HCT116 (cell line): ENCODE measurements around the gene PHF13.

Experiments used
- CBX3 ChIP-seq: IDR thresholded peaks from 2 replicates; pipeline ENCODE4 v1.6.1; 2012; ENCODE audit warnings: low read depth
- CTCF ChIP-seq, 3 experiments: fragments of 200-600 bp in 1 of 3; sonication (generic) in 1 of 3; IDR thresholded peaks in 2 of 3; conservative IDR thresholded peaks in 1 of 3; 2 replicates each; pipeline ENCODE4 v1.5.1; 2012 to 2017; ENCODE audit warnings: low read depth in 2 of 3, low read length in 2 of 3, antibody characterized with exemption in 1 of 3, borderline replicate concordance in 1 of 3, control low read depth in 1 of 3, mild to moderate bottlenecking in 1 of 3, mixed read lengths in 1 of 3, mixed run types in 1 of 3, moderate library complexity in 1 of 3; ENCODE audit not compliant: insufficient read depth in 1 of 3
- EZH2 ChIP-seq: fragments of 200-600 bp; sonication (generic); IDR thresholded peaks from 2 replicates; pipeline ENCODE4 v1.6.1; 2017; ENCODE audit warnings: antibody characterized with exemption, mixed run types
- EZH2phosphoT487 ChIP-seq: fragments of 200-600 bp; IDR thresholded peaks from 2 replicates; pipeline ENCODE4 v1.6.1; 2018; ENCODE audit warnings: antibody characterized with exemption, borderline replicate concordance
- FOSL1 ChIP-seq: IDR thresholded peaks from 2 replicates; pipeline ENCODE4 v1.6.1; 2012; ENCODE audit warnings: low read depth
- JUND ChIP-seq: IDR thresholded peaks from 2 replicates; pipeline ENCODE4 v1.6.1; 2012
- MAX ChIP-seq: IDR thresholded peaks from 2 replicates; pipeline ENCODE4 v1.6.1; 2012
- POLR2A ChIP-seq: IDR thresholded peaks from 2 replicates; pipeline ENCODE4 v1.7.0; 2011; ENCODE audit warnings: borderline replicate concordance; ENCODE audit not compliant: insufficient read depth, insufficient read length; ENCODE audit errors: extremely low read depth
- POLR2AphosphoS5 ChIP-seq: IDR thresholded peaks from 2 replicates; pipeline ENCODE4 v1.6.1; 2011; ENCODE audit warnings: mild to moderate bottlenecking, low read depth, low read length, moderate library complexity
- REST ChIP-seq: IDR thresholded peaks from 2 replicates; pipeline ENCODE4 v1.6.1; 2012; ENCODE audit warnings: low read depth
- SRF ChIP-seq: IDR thresholded peaks from 2 replicates; pipeline ENCODE4 v1.6.1; 2012; ENCODE audit warnings: low read depth
- ZBTB33 ChIP-seq: IDR thresholded peaks from 2 replicates; pipeline ENCODE4 v1.6.1; 2011; ENCODE audit warnings: mild to moderate bottlenecking, low read length, moderate library complexity; ENCODE audit not compliant: insufficient replicate concordance; ENCODE audit errors: extremely low read depth

- TF ChIP-seq POLR2AphosphoS5: no peak
- TF ChIP-seq CTCF (IDR thresholded peaks at IDR 0.05 in 2 of 3, conservative IDR thresholded peaks at IDR 0.05 in 1 of 3; ENCODE audit: borderline replicate concordance in 1 of 3, insufficient read depth in 1 of 3, low read depth in 2 of 3, low read length in 2 of 3): no peak
- TF ChIP-seq EZH2phosphoT487: no peak
- no peak for TF ChIP-seq MAX
- no peak for TF ChIP-seq EZH2
- no peak for TF ChIP-seq FOSL1
- no peak for TF ChIP-seq POLR2A
- no peak for TF ChIP-seq REST
- no peak for TF ChIP-seq JUND
- TF ChIP-seq ZBTB33: no peak
- no peak for TF ChIP-seq CBX3
- TF ChIP-seq SRF: no peak
These were observed 40.1 kb downstream of the PHF13 start for GRCh38 chr1:6653436-6654290.
